ENCODE measurements around the gene CFAP299. TPM values are rescaled to one million over a fixed set of nuclear protein-coding genes. Genes with fewer than 3 reads are reported as not detected.

Gene CFAP299
- total RNA-seq, 3 donors from 2014 or later = under 0.01 to 0.15 TPM; not detected in 1

DNA sequence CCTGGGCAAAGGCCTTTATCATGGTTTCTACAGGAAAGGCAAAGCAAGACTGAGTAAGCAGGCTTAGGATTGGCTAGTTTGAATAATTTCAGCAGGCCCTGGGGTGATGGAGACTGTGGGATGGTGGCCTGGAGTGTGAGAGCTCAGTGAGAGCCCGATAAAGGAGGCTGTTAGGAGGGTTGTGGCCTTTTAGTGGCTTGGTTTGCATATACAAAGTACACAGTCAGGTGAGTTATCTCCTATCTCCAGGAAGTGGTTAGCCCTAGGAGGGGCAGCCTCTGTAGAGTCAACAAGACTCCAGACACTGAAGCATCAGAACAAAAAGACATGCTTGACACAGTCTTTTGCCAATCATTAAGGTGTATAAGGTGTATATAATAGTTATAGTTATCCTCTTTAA, 157.2 kb downstream of the CFAP299 start:
- Histone ChIP-seq H3K36me3 (no peaks in the 10 kb centered on the region), H3K27me3 (no peaks in the 10 kb centered on the region), H3K4me1 (no peaks in the 10 kb centered on the region), H3K9me3 (peaks cover 0 to 11% of the 10 kb centered on the region in 2 donors), H3K27ac (no peak overlapping the region), H3K4me3 (no peak overlapping the region)
- no peak for TF ChIP-seq POLR2AphosphoS5 (IDR thresholded peaks at IDR 0.05)
- TF ChIP-seq POLR2A (IDR thresholded peaks at IDR 0.05) = no peak
- TF ChIP-seq, protein P1, sequence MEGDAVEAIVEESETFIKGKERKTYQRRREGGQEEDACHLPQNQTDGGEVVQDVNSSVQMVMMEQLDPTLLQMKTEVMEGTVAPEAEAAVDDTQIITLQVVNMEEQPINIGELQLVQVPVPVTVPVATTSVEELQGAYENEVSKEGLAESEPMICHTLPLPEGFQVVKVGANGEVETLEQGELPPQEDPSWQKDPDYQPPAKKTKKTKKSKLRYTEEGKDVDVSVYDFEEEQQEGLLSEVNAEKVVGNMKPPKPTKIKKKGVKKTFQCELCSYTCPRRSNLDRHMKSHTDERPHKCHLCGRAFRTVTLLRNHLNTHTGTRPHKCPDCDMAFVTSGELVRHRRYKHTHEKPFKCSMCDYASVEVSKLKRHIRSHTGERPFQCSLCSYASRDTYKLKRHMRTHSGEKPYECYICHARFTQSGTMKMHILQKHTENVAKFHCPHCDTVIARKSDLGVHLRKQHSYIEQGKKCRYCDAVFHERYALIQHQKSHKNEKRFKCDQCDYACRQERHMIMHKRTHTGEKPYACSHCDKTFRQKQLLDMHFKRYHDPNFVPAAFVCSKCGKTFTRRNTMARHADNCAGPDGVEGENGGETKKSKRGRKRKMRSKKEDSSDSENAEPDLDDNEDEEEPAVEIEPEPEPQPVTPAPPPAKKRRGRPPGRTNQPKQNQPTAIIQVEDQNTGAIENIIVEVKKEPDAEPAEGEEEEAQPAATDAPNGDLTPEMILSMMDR (IDR thresholded peaks at IDR 0.05) = no peak
- intact Hi-C loops (cut with DNase I; ENCODE audit: low total_unique reads) = no loop called here
- no peak for DNase-seq (ENCODE audit: low spot score in 2 of 2)

DNA sequence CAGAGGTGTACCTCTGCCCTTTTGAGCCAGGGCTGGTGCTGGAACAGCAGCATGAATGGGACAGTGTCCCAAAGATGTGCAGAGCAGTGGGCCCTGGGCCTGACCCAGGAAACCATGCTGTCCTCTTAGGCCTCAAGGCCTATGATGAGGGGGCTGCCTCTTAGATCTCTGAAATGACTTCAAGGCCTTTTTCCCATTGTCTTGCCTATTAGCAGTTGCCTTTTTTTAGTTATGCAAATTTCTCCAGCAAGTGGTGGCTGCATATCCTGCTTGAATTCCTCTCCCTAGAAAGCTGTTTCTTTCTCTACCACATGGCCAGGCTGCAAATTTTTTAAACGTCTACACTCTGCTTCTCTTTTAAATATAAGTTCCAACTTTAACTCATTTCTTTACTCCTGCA, 160.3 kb downstream of the CFAP299 start:
- H3K36me3 ChIP-seq = no peaks in the 10 kb centered on the region
- H3K4me1 ChIP-seq = no peaks in the 10 kb centered on the region
- peaks cover 0 to 11% of the 10 kb centered on the region in 2 donors for H3K9me3 ChIP-seq
- H3K4me3 ChIP-seq = no peak overlapping the region
- intact Hi-C loops (cut with DNase I; ENCODE audit: low total_unique reads) = no loop called here
- no peak for TF ChIP-seq POLR2A (IDR thresholded peaks at IDR 0.05)
- TF ChIP-seq, protein P1 (IDR thresholded peaks at IDR 0.05) = no peak
- TF ChIP-seq POLR2AphosphoS5 (IDR thresholded peaks at IDR 0.05) = no peak
- DNase-seq (ENCODE audit: low spot score in 2 of 2) = no peak
- H3K27ac ChIP-seq = no peak overlapping the region
- no peaks in the 10 kb centered on the region for H3K27me3 ChIP-seq

DNA sequence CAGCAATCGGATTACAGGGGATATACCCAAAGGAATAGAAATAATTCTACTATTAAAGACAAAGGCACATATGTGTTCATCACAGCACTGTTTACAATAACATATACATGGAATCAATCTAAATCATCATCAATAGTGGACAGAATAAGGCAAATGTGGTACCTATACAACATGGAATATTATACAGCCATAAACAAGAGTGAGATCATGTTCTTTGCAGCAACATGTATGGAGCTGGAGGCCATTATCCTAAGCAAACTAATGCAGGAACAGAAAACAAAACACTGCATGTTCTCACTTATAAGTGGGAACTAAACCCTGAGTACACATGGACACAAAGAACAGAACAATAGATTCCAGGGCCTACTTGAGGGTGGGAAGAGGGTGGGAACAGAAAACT, 163.2 kb downstream of the CFAP299 start:
- DNase-seq (ENCODE audit: low spot score in 2 of 2) = no peak
- TF ChIP-seq POLR2A (IDR thresholded peaks at IDR 0.05) (no peak), POLR2AphosphoS5 (IDR thresholded peaks at IDR 0.05) (no peak)
- TF ChIP-seq, protein P1 (IDR thresholded peaks at IDR 0.05) = no peak
- no peaks in the 10 kb centered on the region for H3K4me1 ChIP-seq
- no peak overlapping the region for H3K4me3 ChIP-seq
- peaks cover 0 to 11% of the 10 kb centered on the region in 2 donors for H3K9me3 ChIP-seq
- H3K27ac ChIP-seq = no peak overlapping the region
- no peaks in the 10 kb centered on the region for H3K27me3 ChIP-seq
- H3K36me3 ChIP-seq = no peaks in the 10 kb centered on the region
- intact Hi-C loops (cut with DNase I; ENCODE audit: low total_unique reads) = no loop called here

DNA sequence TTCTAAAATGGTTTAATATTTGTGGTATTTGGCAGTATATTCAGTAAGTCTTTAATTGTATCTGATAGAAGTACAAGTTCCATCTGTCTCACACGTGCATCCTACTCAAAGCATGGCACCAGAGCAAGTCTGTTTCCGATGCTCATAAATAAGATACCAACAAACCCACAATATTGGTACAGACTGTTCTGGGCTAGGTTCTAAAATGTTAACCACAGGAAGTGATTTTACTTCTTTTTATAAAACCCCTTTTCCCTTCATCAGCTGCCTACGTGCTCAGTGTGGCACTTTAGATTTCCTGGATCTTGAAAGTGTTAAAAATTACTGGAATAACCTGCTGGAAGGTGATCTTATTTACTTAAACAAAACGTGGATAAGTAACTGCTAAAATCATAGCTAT, 165.1 kb downstream of the CFAP299 start:
- intact Hi-C loops (cut with DNase I; ENCODE audit: low total_unique reads) = no loop called here
- Histone ChIP-seq H3K4me1 (no peaks in the 10 kb centered on the region), H3K27ac (no peak overlapping the region), H3K9me3 (peaks cover 0 to 8% of the 10 kb centered on the region in 2 donors), H3K36me3 (no peaks in the 10 kb centered on the region), H3K4me3 (no peak overlapping the region), H3K27me3 (no peaks in the 10 kb centered on the region)
- no peak for TF ChIP-seq POLR2A (IDR thresholded peaks at IDR 0.05)
- TF ChIP-seq POLR2AphosphoS5 (IDR thresholded peaks at IDR 0.05) = no peak
- TF ChIP-seq, protein P1 (IDR thresholded peaks at IDR 0.05) = no peak
- DNase-seq (ENCODE audit: low spot score in 2 of 2) = no peak

DNA sequence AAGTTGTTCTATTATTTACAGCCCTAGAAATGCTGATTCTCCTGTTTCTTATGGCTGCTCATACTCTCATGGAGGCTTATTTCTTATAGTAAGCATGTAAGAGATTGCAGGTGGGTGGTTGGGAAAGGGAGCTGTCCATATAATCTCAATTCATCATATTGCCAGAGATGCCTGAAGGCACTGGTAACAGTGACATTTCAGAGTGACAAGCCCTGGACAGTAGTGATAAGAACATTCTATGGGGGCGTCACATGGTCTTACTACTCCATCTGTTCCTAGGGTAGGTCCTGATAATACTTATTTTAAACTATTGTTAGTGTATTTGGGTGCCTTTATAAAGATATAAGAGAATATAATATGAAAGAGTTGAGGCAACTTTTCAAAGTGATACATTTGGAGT, 171.5 kb downstream of the CFAP299 start:
- no peak overlapping the region for H3K4me3 ChIP-seq
- no peak for DNase-seq (ENCODE audit: low spot score in 2 of 2)
- no peaks in the 10 kb centered on the region for H3K27me3 ChIP-seq
- H3K27ac ChIP-seq = no peak overlapping the region
- intact Hi-C loops (cut with DNase I; ENCODE audit: low total_unique reads) = no loop called here
- H3K4me1 ChIP-seq = no peaks in the 10 kb centered on the region
- H3K36me3 ChIP-seq = no peaks in the 10 kb centered on the region
- H3K9me3 ChIP-seq = no peaks in the 10 kb centered on the region
- TF ChIP-seq, protein P1 (IDR thresholded peaks at IDR 0.05) = no peak
- TF ChIP-seq POLR2A (IDR thresholded peaks at IDR 0.05) = no peak
- TF ChIP-seq POLR2AphosphoS5 (IDR thresholded peaks at IDR 0.05) = no peak
